K562 (cell line): Measurements from ENCODE around the gene DENND6A. TPM values are rescaled to one million over a fixed set of nuclear protein-coding genes. Genes with fewer than 3 reads are reported as not detected.

Experiments
- ATAC-seq: fragments of 200-7000 bp; cut with Tn5 transposase; 3 replicates; pipeline ENCODE4 v1.9.1; 2020; ENCODE audit warnings: moderate library complexity
- BruUV-seq: library from RNA; stranded (reverse); fragments of 400-500 nt; replicated peaks from 2 replicates; lab custom pipeline; 2021; lab: Mats Ljungman, UMichigan
- CTCF ChIA-PET: fragments of 300-600 bp; formaldehyde crosslinking; extraction: SDS; loops from one replicate; lab custom pipeline; 2021; ENCODE audit warnings: low intra/inter-chr PET ratio; lab: Yijun Ruan, JAX
- POLR2A ChIA-PET: fragments of 300-600, 350-650 bp; sonication (Branson Sonifier 250); formaldehyde crosslinking; extraction: SDS; loops from one replicate; lab custom pipeline; 2021; ENCODE audit warnings: antibody characterized with exemption, inconsistent platforms; lab: Yijun Ruan, JAX
- DNase-seq, 4 experiments: peaks; one replicate each; pipeline versions ENCODE4 v3.0.0 to v3.0.0-alpha.2; 2011 to 2018; ENCODE audit warnings: low spot score in 3 of 4, mixed read lengths in 3 of 4; ENCODE audit errors: extremely low read depth in 1 of 4
- FAIRE-seq: peaks from 2 replicates; lab custom pipeline; 2011; peaks lifted over from hg19 to GRCh38; lab: Jason Lieb, UNC
- H2AFZ ChIP-seq: 2 replicates; pipeline ENCODE4 v1.6.0; 2011; ENCODE audit warnings: low read depth, low read length, control low read depth, inconsistent platforms
- H3K27ac ChIP-seq: fragments of 200-600 bp; 3 replicates; pipeline ENCODE4 v1.8.0; 2011; ENCODE audit warnings: low read depth, mild to moderate bottlenecking, control low read depth, inconsistent platforms, low read length, moderate library complexity, mixed read lengths; ENCODE audit errors: extremely low read depth
- H3K27me3 ChIP-seq, 2 experiments: fragments of 300-600 bp in 1 of 2; 2 replicates in 1 of 2; 3 replicates in 1 of 2; pipeline versions ENCODE4 v1.6.0 to v1.8.0; 2011; ENCODE audit warnings: inconsistent platforms in 2 of 2, low read length in 2 of 2, mild to moderate bottlenecking in 1 of 2, mixed read lengths in 1 of 2, moderate library complexity in 1 of 2; ENCODE audit not compliant: control insufficient read depth in 2 of 2, insufficient read depth in 2 of 2
- H3K36me3 ChIP-seq: fragments of 300-600 bp; 3 replicates; pipeline ENCODE4 v1.8.0; 2011; ENCODE audit warnings: mild to moderate bottlenecking, low read length, inconsistent platforms; ENCODE audit not compliant: control insufficient read depth, insufficient read depth
- H3K4me1 ChIP-seq, 2 experiments: fragments of 200-600 bp in 1 of 2; replicated peaks in 1 of 2; 2 replicates in 1 of 2; 3 replicates in 1 of 2; pipeline versions ENCODE4 v1.5.1 to v1.8.0; 2011; ENCODE audit warnings: inconsistent platforms in 2 of 2, low read length in 2 of 2, mild to moderate bottlenecking in 1 of 2, mixed read lengths in 1 of 2, moderate library complexity in 1 of 2; ENCODE audit not compliant: control insufficient read depth in 2 of 2, insufficient read depth in 2 of 2
- H3K4me2 ChIP-seq: 2 replicates; pipeline ENCODE4 v1.6.1; 2011; ENCODE audit warnings: low read length, control low read depth, inconsistent platforms, mixed read lengths; ENCODE audit not compliant: insufficient read depth
- H3K4me3 ChIP-seq: fragments of 200-600 bp; sonication (generic), shearing (Covaris generic); 2 replicates; pipeline ENCODE4 v1.5.1; 2016; ENCODE audit warnings: control low read depth, inconsistent platforms
- H3K79me2 ChIP-seq: fragments of 200-600 bp; 3 replicates; pipeline ENCODE4 v1.8.0; 2011; ENCODE audit warnings: low read length, inconsistent platforms; ENCODE audit not compliant: control insufficient read depth, insufficient read depth
- H3K9ac ChIP-seq, 2 experiments: 2 replicates each; pipeline versions ENCODE4 v1.6.0 to v1.6.1; 2011; ENCODE audit warnings: low read depth in 2 of 2, low read length in 2 of 2, control low read depth in 1 of 2, inconsistent platforms in 1 of 2, mild to moderate bottlenecking in 1 of 2, mixed read lengths in 1 of 2; ENCODE audit not compliant: insufficient read depth in 1 of 2
- H3K9me1 ChIP-seq: one replicate; pipeline ENCODE4 v1.6.0; 2011; ENCODE audit warnings: inconsistent platforms, mild to moderate bottlenecking, low read length, moderate library complexity; ENCODE audit not compliant: control insufficient read depth, insufficient read depth
- H3K9me3 ChIP-seq: replicated peaks from 2 replicates; pipeline ENCODE4 v1.5.1; 2011; ENCODE audit warnings: low read depth, low read length, inconsistent platforms; ENCODE audit not compliant: control insufficient read depth, insufficient read depth
- H4K20me1 ChIP-seq: replicated peaks from 2 replicates; pipeline ENCODE4 v1.6.1; 2011; ENCODE audit warnings: low read length, inconsistent platforms, mixed read lengths; ENCODE audit not compliant: control insufficient read depth, insufficient read depth
- ADNP ChIP-seq: fragments of 200-800 bp; sonication (Bioruptor generic); IDR thresholded peaks from 2 replicates; pipeline ENCODE4 v1.6.1; 2016; ENCODE audit warnings: missing genetic modification characterization, missing compliant biosample characterization
- ATF2 ChIP-seq: sonication (generic); formaldehyde crosslinking; IDR thresholded peaks from 2 replicates; pipeline ENCODE4 v1.8.1; 2022; ENCODE audit warnings: missing genetic modification reagents
- CBX8 ChIP-seq: fragments of 200-600 bp; sonication (generic); IDR thresholded peaks from 2 replicates; pipeline ENCODE4 v1.6.1; 2012; ENCODE audit warnings: borderline replicate concordance, mixed run types, low read depth, mild to moderate bottlenecking, moderate library complexity, mixed read lengths, low read length, control low read depth, inconsistent platforms; ENCODE audit not compliant: poor library complexity, severe bottlenecking; ENCODE audit errors: extremely low read depth
- CGGBP1 ChIP-seq: fragments of 250-450 bp; sonication (Bioruptor Pico); IDR thresholded peaks from 2 replicates; pipeline ENCODE4 v1.9.0; 2021; ENCODE audit warnings: mild to moderate bottlenecking
- COPS2 ChIP-seq: fragments of 450-650 bp; conservative IDR thresholded peaks from 2 replicates; pipeline ENCODE4 v1.6.1; 2016; ENCODE audit warnings: mild to moderate bottlenecking, moderate library complexity
- HMGN3 ChIP-seq: IDR thresholded peaks from 2 replicates; pipeline ENCODE4 v1.6.1; 2011; ENCODE audit warnings: borderline replicate concordance, low read depth, mild to moderate bottlenecking, mixed read lengths, low read length; ENCODE audit not compliant: insufficient read length; ENCODE audit errors: extremely low read depth
- KLF6 ChIP-seq: fragments of 250-450 bp; sonication (Bioruptor Pico); IDR thresholded peaks from 2 replicates; pipeline ENCODE4 v1.4.0; 2020; ENCODE audit warnings: mild to moderate bottlenecking, moderate library complexity, borderline replicate concordance
- MAFG ChIP-seq: fragments of 450-650 bp; conservative IDR thresholded peaks from 2 replicates; pipeline ENCODE4 v1.6.1; 2016; ENCODE audit warnings: missing genetic modification characterization, missing compliant biosample characterization
- NFRKB ChIP-seq: fragments of 450-650 bp; IDR thresholded peaks from 2 replicates; pipeline ENCODE4 v1.6.1; 2016; ENCODE audit warnings: low read depth
- NFXL1 ChIP-seq: fragments of 450-650 bp; formaldehyde crosslinking; IDR thresholded peaks from 2 replicates; pipeline ENCODE4 v1.4.0; 2021; ENCODE audit warnings: mild to moderate bottlenecking
- PCBP1 ChIP-seq: fragments of 200-400 bp; formaldehyde crosslinking; IDR thresholded peaks from 2 replicates; pipeline ENCODE4 v1.6.1; 2018; ENCODE audit warnings: mild to moderate bottlenecking, low read depth, low read length; ENCODE audit not compliant: poor library complexity, severe bottlenecking
- SP1 ChIP-seq: sonication (generic); formaldehyde crosslinking; IDR thresholded peaks from 2 replicates; pipeline ENCODE4 v1.8.1; 2022; ENCODE audit warnings: mild to moderate bottlenecking, missing genetic modification reagents
- TAL1 ChIP-seq: fragments of 450-650 bp; IDR thresholded peaks from 2 replicates; pipeline ENCODE4 v1.6.1; 2016; ENCODE audit warnings: mild to moderate bottlenecking
- TRIM28 ChIP-seq: fragments of 450-650 bp; IDR thresholded peaks from 2 replicates; pipeline ENCODE4 v1.6.1; 2017
- U2AF1 ChIP-seq: fragments of 200-400 bp; formaldehyde crosslinking; optimal IDR thresholded peaks from 2 replicates; pipeline ENCODE3; 2017; ENCODE audit warnings: mild to moderate bottlenecking, low read depth, low read length, moderate library complexity
- ZBTB17 ChIP-seq: fragments of 450-650 bp; formaldehyde crosslinking; IDR thresholded peaks from 2 replicates; pipeline ENCODE4 v1.4.0; 2020; ENCODE audit warnings: mild to moderate bottlenecking
- ZBTB2 ChIP-seq: fragments of 450-650 bp; IDR thresholded peaks from 2 replicates; pipeline ENCODE4 v1.6.1; 2016; ENCODE audit warnings: antibody characterized with exemption
- ZFPM2 ChIP-seq: fragments of 250-450 bp; sonication (Bioruptor Pico); IDR thresholded peaks from 2 replicates; pipeline ENCODE4 v1.5.1; 2022; ENCODE audit warnings: mild to moderate bottlenecking
- ZNF12 ChIP-seq: sonication (generic); formaldehyde crosslinking; IDR thresholded peaks from 2 replicates; pipeline ENCODE4 v1.4.0; 2020; ENCODE audit warnings: mild to moderate bottlenecking, missing genetic modification reagents
- ZZZ3 ChIP-seq: fragments of 450-650 bp; IDR thresholded peaks from 2 replicates; pipeline ENCODE4 v1.6.1; 2016; ENCODE audit warnings: antibody characterized with exemption, mild to moderate bottlenecking, moderate library complexity
- WGBS: fragments of 100-300 bp; shearing (Covaris generic); methylation state at CpG from one replicate; pipeline ENCODE4 v1.1.6; 2016; ENCODE audit warnings: low coverage, mixed read lengths; ENCODE audit not compliant: insufficient coverage; ENCODE audit errors: missing lambda C conversion rate; 5-methylcytosine and 5-hydroxymethylcytosine counted together
- in situ Hi-C: fragments of 300-500 bp; cut with MboI; formaldehyde crosslinking; loops from 4 replicates; pipeline ENCODE4 v1.15.0; 2018; ENCODE audit warnings: inconsistent platforms, mixed read lengths
- intact Hi-C: fragments of 100-400 bp; cut with micrococcal nuclease; formaldehyde crosslinking; loops from 2 replicates; pipeline ENCODE4 v1.14.2; 2022
- polyA plus RNA-seq, 8 experiments: library from polyadenylated mRNA; depleted of rRNA in 4 of 8; stranded (reverse) in 5 of 8; unstranded in 3 of 8; fragments of >200 nt; fragmentation: Nextera tagmentation in 2 of 8; fragmentation: Illumina TruSeq in 1 of 8; extraction: Ambion mirVana in 2 of 8; extraction: Trizol in 1 of 8; gene quantifications; 2 replicates each; pipeline versions ENCODE4 v1.2.1 to v1.2.3, GENCODE V29; 2011 to 2014; ENCODE audit warnings: inconsistent platforms in 1 of 8, missing spikeins in 1 of 8
- total RNA-seq, 7 experiments: library from RNA; depleted of rRNA in 6 of 7; stranded (reverse); fragments of >200 nt in 6 of 7; fragmentation: Illumina TruSeq in 2 of 7; extraction: Trizol in 2 of 7; gene quantifications; 2 replicates each; pipeline versions ENCODE4 v1.2.1 to v1.2.3, GENCODE V29; 2011 to 2021; ENCODE audit warnings: low replicate concordance in 1 of 7

Gene DENND6A
- total and polyA plus RNA-seq, 9 of the 15 experiments (the other 6 are each of a cell fraction or from before 2014, with no cell fraction given) = 1.5 to 12.7 (median 7.1) TPM

- Histone ChIP-seq H3K9ac (no peak overlapping the region), H3K9me1 (no peaks in the 10 kb centered on the region), H3K4me1 (no peaks in the 10 kb centered on the region), H2AFZ (no peak overlapping the region), H3K4me3 (no peak overlapping the region), H3K79me2 (no peaks in the 10 kb centered on the region), H3K27me3 (no peaks in the 10 kb centered on the region), H3K27ac (no peak overlapping the region), H3K4me2 (no peak overlapping the region), H3K9me3 (no peaks in the 10 kb centered on the region), H4K20me1 (no peaks in the 10 kb centered on the region), H3K36me3 (peaks cover 33% of the 10 kb centered on the region; the same call in 2 of the 3 replicates)
- ATAC-seq (no peak), DNase-seq (no peak), FAIRE-seq (no peak)
- CTCF ChIA-PET = no interaction called here
- BruUV-seq = no TSS peak
- TF ChIP-seq SP1 (CRISPR knock-in tag) = no peak
- TF ChIP-seq ZFPM2 = no peak
- TF ChIP-seq HMGN3 = no peak
- TF ChIP-seq TRIM28 = no peak
- TF ChIP-seq NFXL1 (CRISPR knock-in tag) = no peak
- TF ChIP-seq ATF2 (CRISPR knock-in tag) = no peak
- TF ChIP-seq CBX8 = no peak
- no peak for TF ChIP-seq KLF6 (CRISPR knock-in tag)
- TF ChIP-seq ZNF12 (CRISPR knock-in tag) = no peak
- TF ChIP-seq U2AF1 = no peak
- no peak for TF ChIP-seq COPS2
- no peak for TF ChIP-seq PCBP1
- no peak for TF ChIP-seq MAFG (tag)
- TF ChIP-seq TAL1 = no peak
- TF ChIP-seq ADNP (tag) = no peak
- no peak for TF ChIP-seq ZBTB17
- no peak for TF ChIP-seq CGGBP1 (CRISPR knock-in tag)
- TF ChIP-seq ZBTB2 = no peak
- TF ChIP-seq ZZZ3 = no peak
- TF ChIP-seq NFRKB = no peak
- intact Hi-C loops = no loop called here
- POLR2A ChIA-PET = no interaction called here
- in situ Hi-C loops = no loop called here
- 82% methylated on average over 6 of the region's 6 CpGs for WGBS
Observed at GRCh38 chr3:57627976-57628375, 64.9 kb downstream of the DENND6A start.
